Progenitor cell of endocrine pancreas (in vitro differentiated cells): ENCODE data around the gene GLT6D1. TPM values are rescaled to one million over a fixed set of nuclear protein-coding genes. Genes with fewer than 3 reads are reported as not detected.
"Not testable (repeated sequence)": the region's sequence is repeated elsewhere in the genome, so short reads cannot be mapped to it uniquely, and the experiment has no call there.

ENCODE experiments used
- DNase-seq: peaks from one replicate; pipeline ENCODE4 v3.0.0; 2021; ENCODE audit warnings: low spot score; ENCODE audit not compliant: unreplicated experiment
- H3K27ac Mint-ChIP-seq: 2 replicates; pipeline ENCODE4 v1.8.0; 2021; ENCODE audit warnings: mild to moderate bottlenecking, moderate library complexity, mixed read lengths
- H3K27me3 Mint-ChIP-seq: 2 replicates; pipeline ENCODE4 v1.8.0; 2021; ENCODE audit warnings: mixed read lengths
- H3K36me3 Mint-ChIP-seq: 2 replicates; pipeline ENCODE4 v1.8.0; 2022; ENCODE audit warnings: mixed read lengths; ENCODE audit not compliant: insufficient read depth
- H3K4me1 Mint-ChIP-seq: 2 replicates; pipeline ENCODE4 v1.8.0; 2021; ENCODE audit warnings: low read depth, mixed read lengths
- H3K4me3 Mint-ChIP-seq: 2 replicates; pipeline ENCODE4 v1.8.0; 2021; ENCODE audit warnings: low read depth, mild to moderate bottlenecking, moderate library complexity, mixed read lengths
- H3K9me3 Mint-ChIP-seq: 2 replicates; pipeline ENCODE4 v1.8.0; 2021; ENCODE audit warnings: low read depth, mixed read lengths
- total RNA-seq: library from RNA; stranded (reverse); gene quantifications from 2 replicates; pipeline ENCODE4 v1.2.1, GENCODE V29; 2021
- TF ChIP-seq, protein P1 (sequence below): fragments of 200-600 bp; sonication (generic); IDR thresholded peaks from one replicate; pipeline ENCODE4 v1.5.0; 2021; ENCODE audit warnings: antibody characterized with exemption, mild to moderate bottlenecking; ENCODE audit not compliant: unreplicated experiment

Gene GLT6D1
- total RNA-seq, 1 donor from 2014 or later, result not detected

DNA sequence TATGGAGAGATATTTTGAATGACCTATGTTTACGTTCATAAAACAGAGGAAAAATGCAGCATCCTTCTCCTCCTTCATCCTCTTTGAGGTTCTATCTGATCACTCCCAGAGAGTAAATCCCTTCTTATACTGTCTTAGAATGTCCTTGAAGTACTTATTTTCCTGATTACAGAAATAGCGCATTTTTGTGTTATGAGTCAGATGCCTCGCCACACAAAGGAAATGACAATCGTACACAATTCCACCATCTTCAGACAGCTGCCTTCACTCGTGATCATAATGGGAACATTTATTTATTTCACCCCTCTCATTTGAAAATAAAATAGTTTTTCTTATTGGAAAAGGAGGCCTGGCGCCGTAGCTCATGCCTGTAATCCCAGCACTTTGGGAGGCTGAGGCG lies 2.4 kb upstream of the GLT6D1 start:
- TF ChIP-seq, protein P1, sequence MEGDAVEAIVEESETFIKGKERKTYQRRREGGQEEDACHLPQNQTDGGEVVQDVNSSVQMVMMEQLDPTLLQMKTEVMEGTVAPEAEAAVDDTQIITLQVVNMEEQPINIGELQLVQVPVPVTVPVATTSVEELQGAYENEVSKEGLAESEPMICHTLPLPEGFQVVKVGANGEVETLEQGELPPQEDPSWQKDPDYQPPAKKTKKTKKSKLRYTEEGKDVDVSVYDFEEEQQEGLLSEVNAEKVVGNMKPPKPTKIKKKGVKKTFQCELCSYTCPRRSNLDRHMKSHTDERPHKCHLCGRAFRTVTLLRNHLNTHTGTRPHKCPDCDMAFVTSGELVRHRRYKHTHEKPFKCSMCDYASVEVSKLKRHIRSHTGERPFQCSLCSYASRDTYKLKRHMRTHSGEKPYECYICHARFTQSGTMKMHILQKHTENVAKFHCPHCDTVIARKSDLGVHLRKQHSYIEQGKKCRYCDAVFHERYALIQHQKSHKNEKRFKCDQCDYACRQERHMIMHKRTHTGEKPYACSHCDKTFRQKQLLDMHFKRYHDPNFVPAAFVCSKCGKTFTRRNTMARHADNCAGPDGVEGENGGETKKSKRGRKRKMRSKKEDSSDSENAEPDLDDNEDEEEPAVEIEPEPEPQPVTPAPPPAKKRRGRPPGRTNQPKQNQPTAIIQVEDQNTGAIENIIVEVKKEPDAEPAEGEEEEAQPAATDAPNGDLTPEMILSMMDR, result no peak
- Mint-ChIP-seq H3K27me3 (peaks cover 3% of the 10 kb centered on the region), H3K4me3 (no peak overlapping the region), H3K36me3 (peaks cover 1% of the 10 kb centered on the region), H3K4me1 (peaks cover 2% of the 10 kb centered on the region), H3K27ac (no peak overlapping the region), H3K9me3 (peaks cover 33% of the 10 kb centered on the region)
- no peak for DNase-seq

DNA sequence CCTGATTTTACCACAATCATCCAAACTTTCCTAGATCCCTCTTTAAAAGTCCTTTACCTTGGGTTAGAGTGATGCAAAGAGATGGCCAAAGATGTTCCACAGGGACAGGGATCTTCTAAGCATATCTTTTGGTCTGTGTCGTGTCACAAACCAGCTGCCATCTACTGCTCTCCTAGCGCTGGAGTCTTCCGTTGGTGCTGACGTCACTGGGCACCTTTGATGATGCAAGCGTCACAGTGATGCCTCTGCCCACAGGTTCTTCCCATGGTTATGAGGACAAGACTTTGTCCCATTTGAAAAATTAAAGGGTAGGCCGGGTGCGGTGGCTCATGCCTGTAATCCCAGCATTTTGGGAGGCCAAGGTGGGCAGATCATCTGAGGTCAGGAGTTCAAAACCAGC lies 1.7 kb upstream of the GLT6D1 start:
- Mint-ChIP-seq H3K27me3 (peaks cover 6% of the 10 kb centered on the region), H3K9me3 (peaks cover 30% of the 10 kb centered on the region), H3K4me3 (no peak overlapping the region), H3K36me3 (peaks cover 1% of the 10 kb centered on the region), H3K27ac (no peak overlapping the region), H3K4me1 (peaks cover 2% of the 10 kb centered on the region)
- no peak for DNase-seq
- TF ChIP-seq, protein P1, result no peak

DNA sequence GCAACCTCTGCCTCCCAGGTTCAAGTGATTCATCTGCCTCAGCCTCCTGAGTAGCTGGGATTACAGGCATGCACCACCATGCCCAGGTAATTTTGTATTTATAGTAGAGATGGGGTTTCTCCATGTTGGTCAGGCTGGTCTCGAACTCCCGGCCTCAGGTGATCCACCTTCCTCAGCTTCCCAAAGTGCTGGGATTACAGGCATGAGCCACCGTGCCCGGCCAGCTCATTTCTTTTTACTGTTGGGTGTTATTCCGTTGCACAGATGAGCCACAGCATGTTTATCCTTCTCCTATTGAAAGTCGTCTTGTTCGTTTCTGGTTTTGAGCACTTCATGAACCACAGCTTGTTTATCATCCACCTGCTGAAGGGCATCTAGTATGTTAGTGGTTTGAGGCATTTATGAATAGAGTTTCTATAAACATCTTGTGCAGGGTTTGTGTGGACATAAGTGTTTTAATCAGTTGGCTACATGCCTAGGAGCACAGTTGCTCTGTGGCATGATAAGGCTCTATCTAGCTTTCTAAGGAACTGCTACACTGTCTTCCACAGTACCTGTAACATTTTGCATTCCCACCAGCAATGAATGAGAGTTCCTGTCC lies 2.3 kb downstream of the GLT6D1 start:
- not testable (repeated sequence) for DNase-seq, H3K4me3 Mint-ChIP-seq, H3K36me3 Mint-ChIP-seq, H3K4me1 Mint-ChIP-seq, H3K27ac Mint-ChIP-seq, H3K9me3 Mint-ChIP-seq
- H3K27me3 Mint-ChIP-seq, result peaks cover 16% of the 10 kb centered on the region

DNA sequence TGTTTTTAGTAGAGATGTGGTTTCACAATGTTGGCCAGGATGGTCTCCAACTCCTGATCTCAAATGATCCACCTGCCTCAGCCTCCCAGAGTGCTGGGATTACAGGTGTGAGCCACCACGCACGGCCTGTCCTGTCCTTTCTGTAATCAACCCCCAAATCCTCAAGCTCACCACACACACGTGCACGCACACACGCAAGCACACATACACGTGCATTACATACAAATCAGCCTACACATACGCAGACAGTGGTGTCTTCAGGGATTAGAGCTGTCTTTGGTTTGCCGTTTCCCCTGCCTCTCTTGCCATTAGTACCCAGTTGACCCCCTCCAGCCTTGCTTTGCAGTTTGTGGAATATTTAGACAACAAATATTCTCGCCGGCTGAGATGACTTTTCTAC lies 6.5 kb downstream of the GLT6D1 start:
- H3K4me1 Mint-ChIP-seq, result no peaks in the 10 kb centered on the region
- TF ChIP-seq, protein P1, result no peak
- H3K4me3 Mint-ChIP-seq, result no peak overlapping the region
- no peak for DNase-seq
- H3K9me3 Mint-ChIP-seq, result peaks cover 10% of the 10 kb centered on the region
- H3K27ac Mint-ChIP-seq, result no peak overlapping the region
- no peaks in the 10 kb centered on the region for H3K36me3 Mint-ChIP-seq
- peaks cover 18% of the 10 kb centered on the region for H3K27me3 Mint-ChIP-seq

DNA sequence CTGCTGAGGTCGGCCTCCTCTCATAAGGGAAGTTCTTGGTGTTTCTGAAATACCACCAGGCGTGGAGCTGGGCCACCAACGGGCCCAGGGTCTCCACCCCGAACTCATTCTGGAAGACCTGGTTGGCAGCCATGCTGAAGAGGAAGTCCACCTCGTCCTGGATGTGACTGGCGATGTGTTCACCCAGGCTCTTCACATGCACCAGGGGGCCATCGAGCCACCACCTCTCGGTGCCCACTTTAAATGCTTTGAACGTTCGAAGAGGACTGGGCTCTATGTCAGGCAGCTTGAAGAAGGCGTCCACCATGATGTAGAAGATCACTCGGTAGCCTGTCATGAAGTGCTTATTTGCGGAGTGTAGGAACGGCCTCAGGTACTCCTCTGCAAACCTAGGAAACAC lies 15.1 kb downstream of the GLT6D1 start:
- TF ChIP-seq, protein P1, result no peak
- H3K4me1 Mint-ChIP-seq, result no peaks in the 10 kb centered on the region
- peaks cover 1% of the 10 kb centered on the region for H3K36me3 Mint-ChIP-seq
- DNase-seq, result no peak
- peaks cover 16% of the 10 kb centered on the region for H3K9me3 Mint-ChIP-seq
- no peak overlapping the region for H3K27ac Mint-ChIP-seq
- peaks cover 12% of the 10 kb centered on the region for H3K27me3 Mint-ChIP-seq
- no peak overlapping the region for H3K4me3 Mint-ChIP-seq

DNA sequence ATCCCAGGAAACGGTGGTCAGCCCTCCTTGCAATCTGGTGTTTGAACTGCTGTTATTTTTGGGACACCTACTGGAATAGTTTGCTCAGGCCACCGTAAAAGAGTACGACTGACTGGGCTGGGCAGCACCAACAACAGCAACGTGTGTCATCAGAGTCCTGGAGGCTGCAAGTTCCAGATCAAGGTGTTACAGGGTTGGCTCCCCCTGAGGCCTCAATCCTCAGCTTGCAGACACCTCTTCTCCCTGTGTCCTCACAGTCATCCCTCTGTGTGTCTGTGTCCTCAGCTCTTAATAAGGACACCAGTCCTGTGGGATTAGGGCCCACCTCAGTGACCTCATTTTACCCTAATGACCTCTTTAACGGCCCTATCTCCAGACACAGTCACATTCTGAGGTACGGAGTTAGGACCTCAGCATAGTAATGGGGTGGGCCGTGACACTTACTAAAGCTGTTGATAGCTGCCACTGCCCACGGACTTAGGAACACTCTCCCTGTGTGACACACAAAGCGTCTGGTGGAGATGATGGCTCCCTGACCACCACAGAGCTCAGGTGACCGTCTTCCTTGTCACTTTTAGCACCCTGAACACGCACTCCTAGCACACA lies 16.8 kb downstream of the GLT6D1 start:
- TF ChIP-seq, protein P1, result no peak
- no peak overlapping the region for H3K27ac Mint-ChIP-seq
- H3K9me3 Mint-ChIP-seq, result peaks cover 9% of the 10 kb centered on the region
- H3K4me3 Mint-ChIP-seq, result no peak overlapping the region
- peaks cover 12% of the 10 kb centered on the region for H3K27me3 Mint-ChIP-seq
- peaks cover 1% of the 10 kb centered on the region for H3K36me3 Mint-ChIP-seq
- no peaks in the 10 kb centered on the region for H3K4me1 Mint-ChIP-seq
- no peak for DNase-seq
